Liver (tissue), 9 donors: ENCODE data around the gene PLCB1. TPM values are rescaled to one million over a fixed set of nuclear protein-coding genes. Genes with fewer than 3 reads are reported as not detected.

Experiments
- DNase-seq: peaks from one replicate; pipeline ENCODE4 v3.0.0-alpha.2; 2017; ENCODE audit warnings: low spot score
- H3K27ac ChIP-seq, 2 donors: one replicate each; pipeline ENCODE4 v1.7.0; 2013; ENCODE audit warnings: inconsistent platforms in 2 of 2, low read length in 2 of 2, control low read depth in 1 of 2, low read depth in 1 of 2, mild to moderate bottlenecking in 1 of 2
- H3K27me3 ChIP-seq, 4 donors: one replicate each; pipeline versions ENCODE4 v1.6.1 to v1.7.0; 2013; ENCODE audit warnings: low read length in 3 of 4, inconsistent platforms in 1 of 4, mild to moderate bottlenecking in 1 of 4, moderate library complexity in 1 of 4; ENCODE audit not compliant: control insufficient read depth in 4 of 4, insufficient read depth in 4 of 4
- H3K36me3 ChIP-seq, 4 donors: one replicate each; pipeline versions ENCODE4 v1.6.1 to v1.7.0; 2013; ENCODE audit warnings: low read length in 3 of 4, mild to moderate bottlenecking in 3 of 4, low read depth in 1 of 4, moderate library complexity in 1 of 4; ENCODE audit not compliant: control insufficient read depth in 4 of 4, insufficient read depth in 3 of 4
- H3K4me1 ChIP-seq, 4 donors: one replicate each; pipeline versions ENCODE4 v1.6.1 to v1.7.0; 2013; ENCODE audit warnings: low read length in 3 of 4, mild to moderate bottlenecking in 3 of 4, moderate library complexity in 1 of 4; ENCODE audit not compliant: control insufficient read depth in 4 of 4, insufficient read depth in 4 of 4
- H3K4me3 ChIP-seq, 3 donors: one replicate each; pipeline versions ENCODE4 v1.6.1 to v1.7.0; 2013; ENCODE audit warnings: low read length in 3 of 3, control low read depth in 1 of 3, low read depth in 1 of 3, mild to moderate bottlenecking in 1 of 3
- H3K9ac ChIP-seq, 2 donors: one replicate each; pipeline ENCODE4 v1.7.0; 2013; ENCODE audit warnings: low read length in 2 of 2, mild to moderate bottlenecking in 2 of 2, moderate library complexity in 2 of 2, control low read depth in 1 of 2, low read depth in 1 of 2
- H3K9me3 ChIP-seq, 4 donors: one replicate each; pipeline versions ENCODE4 v1.6.1 to v1.7.0; 2013; ENCODE audit warnings: low read length in 3 of 4; ENCODE audit not compliant: control insufficient read depth in 4 of 4
- ATF3 ChIP-seq: IDR thresholded peaks from 2 replicates; pipeline ENCODE4 v1.6.1; 2016; ENCODE audit warnings: antibody characterized with exemption
- CTCF ChIP-seq: fragments of 150-350 bp; IDR thresholded peaks from 2 replicates; pipeline ENCODE4 v1.5.1; 2017; ENCODE audit warnings: improper control_type of control experiment, low read depth, low read length; ENCODE audit not compliant: missing input control
- EGR1 ChIP-seq, 2 donors: IDR thresholded peaks; 2 replicates each; pipeline ENCODE4 v1.6.1; 2016 to 2018; ENCODE audit warnings: antibody characterized with exemption in 2 of 2, low read depth in 2 of 2
- FOXA1 ChIP-seq: IDR thresholded peaks from 2 replicates; pipeline ENCODE4 v1.6.1; 2016; ENCODE audit warnings: antibody characterized with exemption
- FOXA2 ChIP-seq: IDR thresholded peaks from 2 replicates; pipeline ENCODE4 v1.6.1; 2016; ENCODE audit warnings: antibody characterized with exemption
- GABPA ChIP-seq, 2 donors: IDR thresholded peaks in 1 of 2; conservative IDR thresholded peaks in 1 of 2; 2 replicates each; pipeline ENCODE4 v1.6.1; 2016; ENCODE audit warnings: antibody characterized with exemption in 2 of 2, mild to moderate bottlenecking in 1 of 2, moderate library complexity in 1 of 2
- HNF4A ChIP-seq, 2 donors: conservative IDR thresholded peaks; 2 replicates each; pipeline ENCODE4 v1.6.1; 2016; ENCODE audit warnings: antibody characterized with exemption in 2 of 2, mild to moderate bottlenecking in 2 of 2
- JUND ChIP-seq, 2 donors: IDR thresholded peaks; 2 replicates each; pipeline ENCODE4 v1.6.1; 2016; ENCODE audit warnings: antibody characterized with exemption in 2 of 2
- NR2F2 ChIP-seq: IDR thresholded peaks from 2 replicates; pipeline ENCODE4 v1.6.1; 2016; ENCODE audit warnings: antibody characterized with exemption
- RAD21 ChIP-seq, 2 donors: IDR thresholded peaks; 2 replicates each; pipeline ENCODE4 v1.6.1; 2016; ENCODE audit warnings: antibody characterized with exemption in 2 of 2, mild to moderate bottlenecking in 2 of 2
- REST ChIP-seq: IDR thresholded peaks from 2 replicates; pipeline ENCODE4 v1.6.1; 2016; ENCODE audit warnings: antibody characterized with exemption, mild to moderate bottlenecking
- RXRA ChIP-seq, 2 donors: IDR thresholded peaks; 2 replicates each; pipeline ENCODE4 v1.6.1; 2017 to 2018; ENCODE audit warnings: antibody characterized with exemption in 2 of 2, mild to moderate bottlenecking in 1 of 2
- SP1 ChIP-seq: IDR thresholded peaks from 2 replicates; pipeline ENCODE4 v1.6.1; 2018; ENCODE audit warnings: antibody characterized with exemption, mild to moderate bottlenecking
- TAF1 ChIP-seq: conservative IDR thresholded peaks from 2 replicates; pipeline ENCODE4 v1.6.1; 2016; ENCODE audit warnings: antibody characterized with exemption, mild to moderate bottlenecking
- YY1 ChIP-seq: IDR thresholded peaks from 2 replicates; pipeline ENCODE4 v1.6.1; 2016; ENCODE audit warnings: antibody characterized with exemption, mild to moderate bottlenecking
- ZBTB33 ChIP-seq: IDR thresholded peaks from 2 replicates; pipeline ENCODE4 v1.6.1; 2016; ENCODE audit warnings: antibody characterized with exemption
- WGBS: extraction: QIAGEN DNeasy Blood & Tissue Kit; methylation state at CpG from one replicate; pipeline ENCODE4 v1.1.7; 2013; 5-methylcytosine and 5-hydroxymethylcytosine counted together
- polyA plus RNA-seq, 2 donors: library from polyadenylated mRNA; stranded (reverse) in 1 of 2; unstranded in 1 of 2; fragments of 200-250 nt in 1 of 2; fragments of >200 nt in 1 of 2; fragmentation: Nextera tagmentation in 1 of 2; extraction: Ambion mirVana in 1 of 2; gene quantifications; one replicate each; pipeline versions ENCODE4 v1.2.1 to v1.2.3, GENCODE V29; 2013 to 2015
- total RNA-seq, 2 donors: library from RNA; depleted of rRNA; stranded (reverse); fragments of >200 nt; gene quantifications; one replicate each; pipeline ENCODE4 v1.2.3, GENCODE V29; 2014
- TF ChIP-seq, protein P1 (sequence below): IDR thresholded peaks from 2 replicates; pipeline ENCODE4 v1.6.1; 2016; ENCODE audit warnings: antibody characterized with exemption
- donor health status: healthy.
- donor health status: healthy.
- donor health status: healthy.
- donor health status: healthy.
- donor health status: healthy.

PLCB1 gene
- total and polyA plus RNA-seq, 4 donors, result 3.7 to 13.5 (median 5.9) TPM

DNA sequence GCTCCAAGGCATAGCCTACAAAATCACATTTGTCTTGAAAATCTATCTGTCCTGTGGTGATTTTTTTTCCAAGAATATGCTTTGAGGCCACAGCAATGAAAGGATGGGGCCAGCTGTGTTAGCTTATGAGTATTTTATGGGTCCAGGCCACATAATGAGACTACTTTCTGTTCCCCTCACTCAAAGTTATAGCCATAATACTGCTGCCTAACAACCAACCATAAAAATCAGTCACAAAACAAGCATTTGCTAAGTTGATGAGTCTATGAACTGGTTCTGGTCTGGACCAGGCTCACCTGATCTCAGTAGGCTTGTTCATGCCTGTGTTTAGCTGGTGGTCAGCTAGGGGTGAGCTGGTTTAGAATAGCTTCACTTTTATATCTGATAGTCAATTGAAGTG is 744.3 kb downstream of the PLCB1 start:
- H3K9me3 ChIP-seq, result no peaks in the 10 kb centered on the region
- no peak overlapping the region for H3K9ac ChIP-seq
- H3K36me3 ChIP-seq, result no peaks in the 10 kb centered on the region
- H3K4me3 ChIP-seq, result no peak overlapping the region
- DNase-seq, result no peak
- H3K27me3 ChIP-seq, result no peaks in the 10 kb centered on the region
- H3K27ac ChIP-seq, result no peak overlapping the region
- no peak for TF ChIP-seq RXRA (IDR thresholded peaks at IDR 0.05)
- TF ChIP-seq TAF1, result no peak
- TF ChIP-seq, protein P1, sequence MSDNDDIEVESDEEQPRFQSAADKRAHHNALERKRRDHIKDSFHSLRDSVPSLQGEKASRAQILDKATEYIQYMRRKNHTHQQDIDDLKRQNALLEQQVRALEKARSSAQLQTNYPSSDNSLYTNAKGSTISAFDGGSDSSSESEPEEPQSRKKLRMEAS, result no peak
- TF ChIP-seq REST, result no peak
- no peak for TF ChIP-seq NR2F2
- no peaks in the 10 kb centered on the region for H3K4me1 ChIP-seq

GRCh38 chr20:8877294-8877693 is 745.2 kb downstream of the PLCB1 start:
- DNase-seq, result no peak
- Histone ChIP-seq H3K4me1 (no peaks in the 10 kb centered on the region), H3K9me3 (no peaks in the 10 kb centered on the region), H3K36me3 (peaks cover 0 to 2% (median 0%) of the 10 kb centered on the region in 4 donors), H3K27me3 (no peaks in the 10 kb centered on the region), H3K9ac (no peak overlapping the region), H3K4me3 (no peak overlapping the region), H3K27ac (no peak overlapping the region)
- TF ChIP-seq REST, result no peak
- no peak for TF ChIP-seq CTCF
- no peak for TF ChIP-seq GABPA (IDR thresholded peaks at IDR 0.05 in 1 of 2, conservative IDR thresholded peaks at IDR 0.05 in 1 of 2)
- TF ChIP-seq, protein P1, result no peak
- TF ChIP-seq RAD21 (IDR thresholded peaks at IDR 0.05), result no peak
- TF ChIP-seq YY1, result no peak
- no peak for TF ChIP-seq TAF1
- TF ChIP-seq NR2F2, result no peak
- no peak for TF ChIP-seq SP1
- TF ChIP-seq HNF4A (conservative IDR thresholded peaks at IDR 0.05), result no peak
- no peak for TF ChIP-seq RXRA (IDR thresholded peaks at IDR 0.05)
- no peak for TF ChIP-seq JUND (IDR thresholded peaks at IDR 0.05)
- no peak for TF ChIP-seq FOXA2
- TF ChIP-seq FOXA1, result no peak
- no peak for TF ChIP-seq ZBTB33
- TF ChIP-seq EGR1 (IDR thresholded peaks at IDR 0.05; ENCODE audit: low read depth in 2 of 2), result no peak
- no peak for TF ChIP-seq ATF3
- WGBS, result 90% methylated on average over 2 of the region's 2 CpGs
